Measurements from ENCODE around the gene SLC6A20. TPM values are rescaled to one million over a fixed set of nuclear protein-coding genes. Genes with fewer than 3 reads are reported as not detected.

The SLC6A20 gene
- total RNA-seq, 3 donors from 2014 or later, result 0.16 to 1.2 (median 0.33) TPM

DNA sequence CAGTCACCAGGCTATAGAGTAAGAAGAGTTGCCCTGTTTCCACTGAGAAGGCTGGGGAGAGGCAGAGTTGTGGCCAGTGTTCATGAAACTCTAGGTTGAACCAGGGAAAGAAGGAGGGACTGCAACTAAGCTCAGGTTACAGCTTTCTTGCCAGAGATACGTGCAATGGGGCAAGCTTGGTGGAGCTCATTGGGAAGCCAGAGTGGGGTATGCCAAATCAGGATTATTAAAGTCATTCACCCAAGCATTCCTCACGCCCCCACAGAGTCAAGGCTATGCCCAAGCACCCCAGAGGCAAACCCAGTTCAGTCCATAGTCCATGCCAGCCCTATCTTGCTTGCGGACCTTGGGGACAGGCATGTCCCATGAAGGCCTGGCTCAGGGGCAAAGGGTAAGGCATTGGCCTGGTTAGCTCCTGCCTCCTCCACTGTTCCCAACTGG, 17.6 kb downstream of the SLC6A20 start:
- Histone ChIP-seq H3K4me3 (no peak overlapping the region), H3K27me3 (no peaks in the 10 kb centered on the region), H3K36me3 (no peaks in the 10 kb centered on the region), H3K9me3 (no peaks in the 10 kb centered on the region), H3K27ac (no peak overlapping the region), H3K4me1 (no peaks in the 10 kb centered on the region)
- no peak for DNase-seq (ENCODE audit: low spot score in 2 of 2)
- intact Hi-C loops (cut with DNase I; ENCODE audit: low total_unique reads), result no loop called here
- TF ChIP-seq POLR2A (IDR thresholded peaks at IDR 0.05) (no peak), POLR2AphosphoS5 (IDR thresholded peaks at IDR 0.05) (no peak)
- TF ChIP-seq, protein P1, sequence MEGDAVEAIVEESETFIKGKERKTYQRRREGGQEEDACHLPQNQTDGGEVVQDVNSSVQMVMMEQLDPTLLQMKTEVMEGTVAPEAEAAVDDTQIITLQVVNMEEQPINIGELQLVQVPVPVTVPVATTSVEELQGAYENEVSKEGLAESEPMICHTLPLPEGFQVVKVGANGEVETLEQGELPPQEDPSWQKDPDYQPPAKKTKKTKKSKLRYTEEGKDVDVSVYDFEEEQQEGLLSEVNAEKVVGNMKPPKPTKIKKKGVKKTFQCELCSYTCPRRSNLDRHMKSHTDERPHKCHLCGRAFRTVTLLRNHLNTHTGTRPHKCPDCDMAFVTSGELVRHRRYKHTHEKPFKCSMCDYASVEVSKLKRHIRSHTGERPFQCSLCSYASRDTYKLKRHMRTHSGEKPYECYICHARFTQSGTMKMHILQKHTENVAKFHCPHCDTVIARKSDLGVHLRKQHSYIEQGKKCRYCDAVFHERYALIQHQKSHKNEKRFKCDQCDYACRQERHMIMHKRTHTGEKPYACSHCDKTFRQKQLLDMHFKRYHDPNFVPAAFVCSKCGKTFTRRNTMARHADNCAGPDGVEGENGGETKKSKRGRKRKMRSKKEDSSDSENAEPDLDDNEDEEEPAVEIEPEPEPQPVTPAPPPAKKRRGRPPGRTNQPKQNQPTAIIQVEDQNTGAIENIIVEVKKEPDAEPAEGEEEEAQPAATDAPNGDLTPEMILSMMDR (IDR thresholded peaks at IDR 0.05), result no peak

DNA sequence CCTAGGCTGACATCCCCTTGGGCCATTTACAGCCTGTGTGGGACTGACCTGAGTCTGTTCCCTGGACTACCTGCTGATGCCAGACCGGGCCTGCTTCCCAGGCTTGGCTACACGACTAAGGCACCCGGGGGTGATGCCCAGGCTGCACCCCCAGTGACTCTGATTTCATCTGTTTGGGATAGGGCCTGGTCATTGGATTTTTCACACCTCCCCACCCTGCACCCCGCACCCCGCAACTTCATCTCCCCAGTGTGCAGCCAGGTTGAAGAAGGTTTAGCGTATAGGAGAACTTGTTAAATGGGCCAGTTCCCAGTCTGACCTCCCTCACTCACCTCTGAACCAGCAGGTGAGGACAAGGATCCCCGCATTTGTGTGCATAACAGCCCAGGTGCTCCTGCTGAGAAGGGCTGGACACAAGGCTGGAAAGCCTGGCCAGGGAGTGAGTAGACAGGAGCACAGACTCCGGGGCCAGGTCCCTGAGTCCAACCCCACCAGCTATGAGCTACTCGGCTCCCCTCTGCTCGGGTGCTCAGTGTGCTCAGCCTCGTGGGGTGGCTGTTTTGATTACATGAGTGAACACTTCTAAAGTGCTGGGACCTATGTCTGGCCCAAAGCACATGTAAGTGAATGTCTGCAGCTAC, 18.5 kb downstream of the SLC6A20 start:
- H3K4me3 ChIP-seq, result no peak overlapping the region
- DNase-seq (ENCODE audit: low spot score in 2 of 2), result no peak
- TF ChIP-seq POLR2A (IDR thresholded peaks at IDR 0.05) (no peak), POLR2AphosphoS5 (IDR thresholded peaks at IDR 0.05) (no peak)
- TF ChIP-seq, protein P1 (IDR thresholded peaks at IDR 0.05), result no peak
- H3K4me1 ChIP-seq, result no peaks in the 10 kb centered on the region
- intact Hi-C loops (cut with DNase I; ENCODE audit: low total_unique reads), result no loop called here
- H3K9me3 ChIP-seq, result no peaks in the 10 kb centered on the region
- H3K36me3 ChIP-seq, result no peaks in the 10 kb centered on the region
- no peaks in the 10 kb centered on the region for H3K27me3 ChIP-seq
- no peak overlapping the region for H3K27ac ChIP-seq

DNA sequence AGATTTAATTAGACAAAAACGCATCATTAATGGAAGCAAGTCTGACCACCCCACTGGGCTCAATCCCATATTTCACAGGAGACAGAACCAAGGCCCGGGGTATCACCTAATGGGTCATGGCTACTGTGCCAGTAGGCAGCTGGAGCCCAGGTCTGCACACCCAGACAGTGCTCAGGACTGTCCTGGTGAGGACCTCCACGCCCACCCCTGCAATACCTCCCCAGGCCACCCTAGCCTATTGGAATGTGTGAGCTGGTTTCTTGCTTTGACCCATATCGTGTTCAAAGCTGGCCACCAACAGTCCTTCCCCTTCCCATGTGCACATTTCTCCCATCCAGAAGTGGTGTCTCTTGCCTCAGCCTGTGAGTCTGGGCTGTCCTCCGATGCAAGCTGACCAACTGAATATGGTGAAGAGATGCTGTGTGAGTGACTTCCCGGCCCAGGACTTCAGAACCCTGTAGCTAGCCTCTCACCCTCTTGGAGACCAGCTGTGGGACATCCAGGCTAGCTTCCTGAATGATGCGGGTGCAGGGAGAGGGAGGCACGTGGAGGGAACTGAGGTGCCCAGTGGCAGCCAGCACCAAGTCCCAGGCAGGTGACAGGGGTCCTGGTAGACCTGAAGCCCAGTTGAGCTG, 19.1 kb downstream of the SLC6A20 start:
- no peak for DNase-seq (ENCODE audit: low spot score in 2 of 2)
- no peaks in the 10 kb centered on the region for H3K9me3 ChIP-seq
- H3K36me3 ChIP-seq, result no peaks in the 10 kb centered on the region
- no peaks in the 10 kb centered on the region for H3K4me1 ChIP-seq
- intact Hi-C loops (cut with DNase I; ENCODE audit: low total_unique reads), result no loop called here
- no peaks in the 10 kb centered on the region for H3K27me3 ChIP-seq
- no peak overlapping the region for H3K4me3 ChIP-seq
- TF ChIP-seq POLR2AphosphoS5 (IDR thresholded peaks at IDR 0.05) (no peak), POLR2A (IDR thresholded peaks at IDR 0.05) (no peak)
- TF ChIP-seq, protein P1 (IDR thresholded peaks at IDR 0.05), result no peak
- H3K27ac ChIP-seq, result no peak overlapping the region

DNA sequence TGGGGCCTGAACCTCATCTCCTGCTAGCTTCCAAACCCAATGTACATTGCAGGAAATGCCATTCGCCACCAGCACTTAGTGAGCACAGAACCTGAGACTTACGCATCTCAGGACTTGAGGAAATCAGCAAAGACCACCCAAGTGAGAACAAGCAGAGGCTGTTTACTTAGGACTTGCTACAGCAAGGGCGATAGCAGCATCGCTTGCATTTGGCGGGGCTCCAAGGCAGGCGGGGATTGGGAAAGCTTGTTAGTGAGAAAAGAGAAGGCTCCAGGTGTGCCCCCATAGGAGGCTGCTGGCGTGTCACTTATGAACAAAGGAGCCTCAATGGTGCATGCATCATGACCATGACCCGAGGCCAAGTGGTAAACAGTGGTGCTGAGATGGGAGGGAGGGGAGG, 19.7 kb downstream of the SLC6A20 start:
- no peak overlapping the region for H3K4me3 ChIP-seq
- TF ChIP-seq POLR2A (IDR thresholded peaks at IDR 0.05) (no peak), POLR2AphosphoS5 (IDR thresholded peaks at IDR 0.05) (no peak)
- TF ChIP-seq, protein P1 (IDR thresholded peaks at IDR 0.05), result no peak
- H3K27ac ChIP-seq, result no peak overlapping the region
- intact Hi-C loops (cut with DNase I; ENCODE audit: low total_unique reads), result no loop called here
- no peaks in the 10 kb centered on the region for H3K36me3 ChIP-seq
- no peaks in the 10 kb centered on the region for H3K27me3 ChIP-seq
- no peaks in the 10 kb centered on the region for H3K9me3 ChIP-seq
- no peaks in the 10 kb centered on the region for H3K4me1 ChIP-seq
- no peak for DNase-seq (ENCODE audit: low spot score in 2 of 2)

DNA sequence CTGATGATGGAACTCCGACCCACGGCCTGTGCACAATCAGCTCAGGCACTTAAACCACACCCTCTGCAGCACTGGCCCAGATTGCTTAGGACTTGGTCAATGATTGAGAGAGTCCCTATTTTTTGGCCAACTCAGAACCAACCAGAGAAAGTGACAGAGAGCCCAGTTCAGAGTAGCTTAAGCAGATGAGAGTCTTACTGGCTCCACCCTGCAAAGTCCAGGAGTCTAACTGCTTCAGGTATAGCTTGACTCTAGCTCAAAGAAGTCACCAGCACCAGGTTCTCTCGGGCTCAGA, 20.1 kb downstream of the SLC6A20 start:
- TF ChIP-seq, protein P1 (IDR thresholded peaks at IDR 0.05), result no peak
- TF ChIP-seq POLR2AphosphoS5 (IDR thresholded peaks at IDR 0.05) (no peak), POLR2A (IDR thresholded peaks at IDR 0.05) (no peak)
- no peaks in the 10 kb centered on the region for H3K36me3 ChIP-seq
- H3K4me1 ChIP-seq, result no peaks in the 10 kb centered on the region
- no peaks in the 10 kb centered on the region for H3K27me3 ChIP-seq
- no peak overlapping the region for H3K4me3 ChIP-seq
- no peak for DNase-seq (ENCODE audit: low spot score in 2 of 2)
- no peaks in the 10 kb centered on the region for H3K9me3 ChIP-seq
- H3K27ac ChIP-seq, result no peak overlapping the region
- intact Hi-C loops (cut with DNase I; ENCODE audit: low total_unique reads), result no loop called here
